Naive thymus-derived CD8-positive, alpha-beta T cell (primary cell): ENCODE results near the gene DLG4. TPM values are rescaled to one million over a fixed set of nuclear protein-coding genes. Genes with fewer than 3 reads are reported as not detected.

Experiments
- ATAC-seq, 2 donors: fragments of 150-1000 bp; cut with Tn5 transposase in 1 of 2; sonication (Bioruptor Pico), chemical (Tn5 transposase) in 1 of 2; 1 replicate in 1 of 2; 2 replicates in 1 of 2; pipeline ENCODE4 v1.10.0; 2021; ENCODE audit warnings: mild to moderate bottlenecking in 2 of 2, moderate library complexity in 2 of 2
- POLR2A ChIA-PET: fragments of 350-600 bp; sonication (Branson Sonifier 250); formaldehyde crosslinking; loops from one replicate; lab custom pipeline; 2021; ENCODE audit warnings: antibody characterized with exemption; lab: Charles Lee
- DNase-seq, 10 donors: peaks; one replicate each; pipeline versions ENCODE4 v3.0.0 to v3.0.0-alpha.2; 2020 to 2022
- H3K27ac Mint-ChIP-seq, 10 donors: one replicate each; pipeline ENCODE4 v1.8.0; 2020 to 2022; ENCODE audit warnings: mild to moderate bottlenecking in 10 of 10, mixed read lengths in 10 of 10, moderate library complexity in 4 of 10, inconsistent platforms in 1 of 10
- H3K27me3 Mint-ChIP-seq, 5 donors: one replicate each; pipeline ENCODE4 v1.8.0; 2021 to 2022; ENCODE audit warnings: mixed read lengths in 5 of 5
- H3K36me3 Mint-ChIP-seq, 3 donors: one replicate each; pipeline ENCODE4 v1.8.0; 2020 to 2022; ENCODE audit warnings: mixed read lengths in 3 of 3, mild to moderate bottlenecking in 2 of 3, inconsistent platforms in 1 of 3
- H3K4me1 Mint-ChIP-seq, 4 donors: one replicate each; pipeline ENCODE4 v1.8.0; 2021 to 2022; ENCODE audit warnings: mixed read lengths in 4 of 4
- H3K4me3 Mint-ChIP-seq, 10 donors: one replicate each; pipeline ENCODE4 v1.8.0; 2020 to 2022; ENCODE audit warnings: mild to moderate bottlenecking in 10 of 10, mixed read lengths in 10 of 10, moderate library complexity in 6 of 10, inconsistent platforms in 1 of 10
- H3K9me3 Mint-ChIP-seq, 9 donors: one replicate each; pipeline ENCODE4 v1.8.0; 2020 to 2022; ENCODE audit warnings: mixed read lengths in 9 of 9, mild to moderate bottlenecking in 3 of 9, inconsistent platforms in 1 of 9, moderate library complexity in 1 of 9
- polyA plus RNA-seq, 3 donors: library from polyadenylated mRNA; unstranded; fragments of 300-500 nt; fragmentation: Illumina TruSeq; gene quantifications; one replicate each; pipeline ENCODE4 v1.2.3, GENCODE V29; 2021
- total RNA-seq, 8 experiments: library from RNA in 2 of 8; stranded (reverse) in 2 of 8; gene quantifications; one replicate each; pipeline ENCODE4 v1.2.3 and lab custom pipeline; 2021 to 2026

Gene DLG4
- total and polyA plus RNA-seq, 5 experiments from 2014 or later, result 0.24 to 10.2 (median 0.62) TPM

GRCh38 chr17:7211491-7212273 is 8.0 kb downstream of the DLG4 start:
- Mint-ChIP-seq H3K4me3 (peak overlapping the region in 2 of 10 donors; percentile 6 to 12), H3K9me3 (no peaks in the 10 kb centered on the region), H3K36me3 (peaks cover 0 to 2% (median 0%) of the 10 kb centered on the region in 3 donors), H3K27me3 (peaks cover 0 to 2% (median 0%) of the 10 kb centered on the region in 5 donors), H3K4me1 (peaks cover 36 to 46% (median 43%) of the 10 kb centered on the region in 4 donors), H3K27ac (peak overlapping the region in 6 of 10 donors; percentile 11 to 91 (median 26))
- no peak for ATAC-seq
- no peak for DNase-seq
- POLR2A ChIA-PET, result no interaction called here

- POLR2A ChIA-PET, result interaction anchor here (0.6 to 1.1 kb wide), 2 partner anchors 30 to 31 kb away, joined by 4 to 6 read pairs; partner anchors contain the start of gene PHF23
- Mint-ChIP-seq H3K36me3 (peaks cover 0 to 2% (median 0%) of the 10 kb centered on the region in 3 donors), H3K27ac (peak overlapping the region in 8 of 10 donors; percentile 2 to 90 (median 61)), H3K27me3 (no peaks in the 10 kb centered on the region), H3K4me1 (peaks cover 37 to 50% (median 42%) of the 10 kb centered on the region in 4 donors), H3K4me3 (no peak overlapping the region), H3K9me3 (no peaks in the 10 kb centered on the region)
- ATAC-seq (no peak), DNase-seq (no peak)
These were observed 10.7 kb downstream of the DLG4 start for GRCh38 chr17:7208754-7209460.

- ATAC-seq, result no peak
- Mint-ChIP-seq H3K4me1 (peaks cover 30 to 46% (median 37%) of the 10 kb centered on the region in 4 donors), H3K27me3 (no peaks in the 10 kb centered on the region)
These were observed 11.5 kb downstream of the DLG4 start for GRCh38 chr17:7208027-7208571.

GRCh38 chr17:7207120-7208001 is 12.3 kb downstream of the DLG4 start:
- no peaks in the 10 kb centered on the region for H3K27me3 Mint-ChIP-seq
- peak overlapping the region in 3 of 10 donors; percentile 12 to 30 (median 15) for H3K4me3 Mint-ChIP-seq

More at GRCh38 chr17:7208027-7208571, 11.5 kb downstream of the DLG4 start:
- Mint-ChIP-seq H3K4me3 (no peak overlapping the region), H3K36me3 (peaks cover 0 to 2% (median 0%) of the 10 kb centered on the region in 3 donors), H3K27ac (peak overlapping the region in 5 of 10 donors; percentile 2 to 90 (median 80)), H3K9me3 (no peaks in the 10 kb centered on the region)
- POLR2A ChIA-PET, result no interaction called here
- no peak for DNase-seq

GRCh38 chr17:7205561-7205960 is 14.1 kb downstream of the DLG4 start:
- peaks cover 0 to 7% (median 0%) of the 10 kb centered on the region in 3 donors for H3K36me3 Mint-ChIP-seq
- ATAC-seq (no peak), DNase-seq (no peak)
- peaks cover 27 to 39% (median 33%) of the 10 kb centered on the region in 4 donors for H3K4me1 Mint-ChIP-seq
- H3K27ac Mint-ChIP-seq, result peak overlapping the region; percentile 88 to 100 (median 99)
- no peaks in the 10 kb centered on the region for H3K27me3 Mint-ChIP-seq
- H3K4me3 Mint-ChIP-seq, result peak overlapping the region; percentile 82 to 95 (median 90)
- POLR2A ChIA-PET, result interaction anchor here (1.3 to 3.6 kb wide), 4 partner anchors 9 to 37 kb away, joined by 3 to 20 read pairs (median 6); partner anchors contain the start of genes GABARAP and PHF23
- no peaks in the 10 kb centered on the region for H3K9me3 Mint-ChIP-seq

More at GRCh38 chr17:7207120-7208001, 12.3 kb downstream of the DLG4 start:
- Mint-ChIP-seq H3K36me3 (peaks cover 0 to 2% (median 0%) of the 10 kb centered on the region in 3 donors), H3K4me1 (peaks cover 30 to 46% (median 36%) of the 10 kb centered on the region in 4 donors), H3K9me3 (no peaks in the 10 kb centered on the region), H3K27ac (peak overlapping the region; percentile 77 to 100 (median 98))
- POLR2A ChIA-PET, result interaction anchor here (0.7 to 2.0 kb wide), 3 partner anchors 27 to 35 kb away, joined by 3 to 8 read pairs (median 5); partner anchors contain the start of genes DVL2, GABARAP and PHF23
- no peak for ATAC-seq
- no peak for DNase-seq

GRCh38 chr17:7204828-7205461 is 14.7 kb downstream of the DLG4 start:
- H3K27me3 Mint-ChIP-seq, result no peaks in the 10 kb centered on the region
- ATAC-seq (peak; percentile 81 to 83), DNase-seq (peak; percentile 91 to 99 (median 98))
- POLR2A ChIA-PET, result interaction anchor here (0.7 to 3.6 kb wide), 6 partner anchors 10 to 170 kb away, joined by 3 to 20 read pairs (median 3); partner anchors contain the start of genes PHF23 and SLC16A13
- no peaks in the 10 kb centered on the region for H3K9me3 Mint-ChIP-seq
- H3K36me3 Mint-ChIP-seq, result peaks cover 0 to 5% (median 0%) of the 10 kb centered on the region in 3 donors
- H3K4me3 Mint-ChIP-seq, result peak overlapping the region; percentile 82 to 95 (median 90)
- peak overlapping the region; percentile 88 to 100 (median 99) for H3K27ac Mint-ChIP-seq
- H3K4me1 Mint-ChIP-seq, result peaks cover 24 to 35% (median 33%) of the 10 kb centered on the region in 4 donors

- Mint-ChIP-seq H3K4me1 (peaks cover 24 to 35% (median 33%) of the 10 kb centered on the region in 4 donors), H3K9me3 (no peaks in the 10 kb centered on the region), H3K27me3 (no peaks in the 10 kb centered on the region), H3K27ac (peak overlapping the region; percentile 88 to 100 (median 99)), H3K4me3 (peak overlapping the region; percentile 82 to 95 (median 90)), H3K36me3 (peaks cover 0 to 5% (median 0%) of the 10 kb centered on the region in 3 donors)
- peak in 4 of 10 donors; percentile 23 to 75 (median 30) for DNase-seq
- POLR2A ChIA-PET, result interaction anchor here (0.7 to 3.6 kb wide), 5 partner anchors 10 to 169 kb away, joined by 3 to 20 read pairs (median 3); partner anchors contain the start of genes PHF23 and SLC16A13
- ATAC-seq, result no peak
These were observed 15.3 kb downstream of the DLG4 start for GRCh38 chr17:7204336-7204735.

- H3K4me1 Mint-ChIP-seq, result peaks cover 24 to 35% (median 33%) of the 10 kb centered on the region in 4 donors
- H3K9me3 Mint-ChIP-seq, result no peaks in the 10 kb centered on the region
- H3K4me3 Mint-ChIP-seq, result peak overlapping the region in 7 of 10 donors; percentile 26 to 89 (median 50)
- POLR2A ChIA-PET, result interaction anchor here (0.7 to 3.6 kb wide), 2 partner anchors 11 to 18 kb away, joined by 3 to 20 read pairs; no protein-coding TSS in a partner anchor
- peaks cover 0 to 5% (median 0%) of the 10 kb centered on the region in 3 donors for H3K36me3 Mint-ChIP-seq
- H3K27me3 Mint-ChIP-seq, result no peaks in the 10 kb centered on the region
- DNase-seq, result no peak
- H3K27ac Mint-ChIP-seq, result peak overlapping the region in 9 of 10 donors; percentile 88 to 100 (median 99)
- no peak for ATAC-seq
These were observed 16.2 kb downstream of the DLG4 start for GRCh38 chr17:7203391-7203790.

GRCh38 chr17:7196651-7197401 is 22.8 kb downstream of the DLG4 start:
- no peak overlapping the region for H3K4me3 Mint-ChIP-seq
- peaks cover 0 to 23% (median 2%) of the 10 kb centered on the region in 3 donors for H3K36me3 Mint-ChIP-seq
- H3K27ac Mint-ChIP-seq, result peak overlapping the region in 1 of 10 donors; percentile 29
- no peaks in the 10 kb centered on the region for H3K9me3 Mint-ChIP-seq
- POLR2A ChIA-PET, result no interaction called here
- DNase-seq (no peak), ATAC-seq (no peak)
- H3K27me3 Mint-ChIP-seq, result no peaks in the 10 kb centered on the region
- peaks cover 0 to 4% (median 0%) of the 10 kb centered on the region in 4 donors for H3K4me1 Mint-ChIP-seq

GRCh38 chr17:7195971-7196370 is 23.7 kb downstream of the DLG4 start:
- Mint-ChIP-seq H3K27ac (no peak overlapping the region), H3K9me3 (no peaks in the 10 kb centered on the region), H3K4me3 (no peak overlapping the region), H3K36me3 (peaks cover 0 to 23% (median 2%) of the 10 kb centered on the region in 3 donors), H3K27me3 (no peaks in the 10 kb centered on the region), H3K4me1 (peaks cover 0 to 4% (median 0%) of the 10 kb centered on the region in 4 donors)
- DNase-seq, result no peak
- POLR2A ChIA-PET, result interaction anchor here (0.5 to 1.0 kb wide), 2 partner anchors 75 to 997 kb away, joined by 4 read pairs; no protein-coding TSS in a partner anchor
- no peak for ATAC-seq
